OCI-LY7 (cell line): ENCODE results near the gene SHROOM3. TPM values are rescaled to one million over a fixed set of nuclear protein-coding genes. Genes with fewer than 3 reads are reported as not detected.

ENCODE experiments used
- BruUV-seq: library from RNA; stranded (reverse); fragments of 400-500 nt; replicated peaks from 2 replicates; lab custom pipeline; 2021; lab: Mats Ljungman, UMichigan
- CTCF ChIA-PET: fragments of 300-600 bp; sonication (Branson Sonifier 250); formaldehyde crosslinking; loops from one replicate; lab custom pipeline; 2022; ENCODE audit warnings: antibody characterized with exemption; ENCODE audit not compliant: unreplicated experiment; lab: Charles Lee
- POLR2A ChIA-PET: fragments of 300-600 bp; sonication (Branson Sonifier 250); formaldehyde crosslinking; loops from one replicate; lab custom pipeline; 2022; ENCODE audit warnings: antibody characterized with exemption; lab: Charles Lee
- DNase-seq: peaks from one replicate; pipeline ENCODE4 v3.0.0-alpha.2; 2015; ENCODE audit warnings: low spot score
- H2AFZ ChIP-seq: fragments of 200-600 bp; sonication (generic), shearing (Covaris generic); 2 replicates; pipeline ENCODE4 v1.6.1; 2014; ENCODE audit warnings: mild to moderate bottlenecking, antibody characterized with exemption, low read length, moderate library complexity
- H3K27ac ChIP-seq: fragments of 200-600 bp; sonication (generic); 2 replicates; pipeline ENCODE4 v1.5.1; 2014; ENCODE audit warnings: mixed run types, low read depth, mild to moderate bottlenecking, moderate library complexity, low read length, inconsistent platforms; ENCODE audit not compliant: poor library complexity, severe bottlenecking
- H3K36me3 ChIP-seq: fragments of 200-600 bp; sonication (generic); 2 replicates; pipeline ENCODE4 v1.6.1; 2014; ENCODE audit warnings: mild to moderate bottlenecking, antibody characterized with exemption, low read length, moderate library complexity, mixed read lengths; ENCODE audit not compliant: insufficient read depth
- H3K4me1 ChIP-seq: fragments of 200-600 bp; sonication (generic); 2 replicates; pipeline ENCODE4 v1.5.1; 2014; ENCODE audit warnings: mild to moderate bottlenecking, low read length; ENCODE audit not compliant: insufficient read depth, poor library complexity, severe bottlenecking
- H3K4me2 ChIP-seq: fragments of 200-600 bp; sonication (generic); 2 replicates; pipeline ENCODE4 v1.6.1; 2014; ENCODE audit warnings: mild to moderate bottlenecking, low read length
- H3K4me3 ChIP-seq: fragments of 200-600 bp; sonication (generic); 2 replicates; pipeline ENCODE4 v1.5.1; 2014; ENCODE audit warnings: mild to moderate bottlenecking, low read depth, low read length; ENCODE audit not compliant: poor library complexity, severe bottlenecking
- H3K79me2 ChIP-seq: fragments of 200-600 bp; sonication (generic); 2 replicates; pipeline ENCODE4 v1.6.1; 2016; ENCODE audit warnings: low read depth, mild to moderate bottlenecking, low read length, moderate library complexity, mixed read lengths; ENCODE audit not compliant: insufficient read depth
- H3K9me2 ChIP-seq: fragments of 200-600 bp; sonication (generic); 2 replicates; pipeline ENCODE4 v1.6.1; 2016; ENCODE audit warnings: mild to moderate bottlenecking, low read length, mixed read lengths; ENCODE audit not compliant: insufficient read depth
- H3K9me3 ChIP-seq: fragments of 200-600 bp; sonication (generic); 2 replicates; pipeline ENCODE4 v1.6.1; 2014; ENCODE audit warnings: mild to moderate bottlenecking, mixed run types, low read length, mixed read lengths
- H4K20me1 ChIP-seq: fragments of 200-600 bp; sonication (generic); 2 replicates; pipeline ENCODE4 v1.6.1; 2014; ENCODE audit warnings: mild to moderate bottlenecking, antibody characterized with exemption, low read length, moderate library complexity, mixed read lengths; ENCODE audit not compliant: insufficient read depth
- EZH2phosphoT487 ChIP-seq: fragments of 200-600 bp; sonication (generic); IDR thresholded peaks from 2 replicates; pipeline ENCODE4 v1.6.1; 2018; ENCODE audit warnings: low read depth, borderline replicate concordance, mild to moderate bottlenecking, mixed run types, antibody characterized with exemption, low read length, moderate library complexity, mixed read lengths
- intact Hi-C: fragments of 100-400 bp; cut with micrococcal nuclease; formaldehyde crosslinking; loops from one replicate; pipeline ENCODE4 v1.10.0; 2022; ENCODE audit not compliant: unreplicated experiment
- total RNA-seq, 2 experiments: library from RNA; depleted of rRNA in 1 of 2; stranded (reverse); fragments of >200 nt in 1 of 2; shearing (Covaris generic) in 1 of 2; gene quantifications; 2 replicates each; pipeline ENCODE4 v1.2.3, GENCODE V29; 2014 to 2022
- TF ChIP-seq, protein P1 (sequence below): fragments of 200-600 bp; sonication (generic); conservative IDR thresholded peaks from 2 replicates; pipeline ENCODE4 v1.5.1; 2014; ENCODE audit warnings: mild to moderate bottlenecking, antibody characterized with exemption, low read length, moderate library complexity, mixed read lengths

Gene SHROOM3
- total RNA-seq, 2 experiments from 2014 or later, result not detected

DNA sequence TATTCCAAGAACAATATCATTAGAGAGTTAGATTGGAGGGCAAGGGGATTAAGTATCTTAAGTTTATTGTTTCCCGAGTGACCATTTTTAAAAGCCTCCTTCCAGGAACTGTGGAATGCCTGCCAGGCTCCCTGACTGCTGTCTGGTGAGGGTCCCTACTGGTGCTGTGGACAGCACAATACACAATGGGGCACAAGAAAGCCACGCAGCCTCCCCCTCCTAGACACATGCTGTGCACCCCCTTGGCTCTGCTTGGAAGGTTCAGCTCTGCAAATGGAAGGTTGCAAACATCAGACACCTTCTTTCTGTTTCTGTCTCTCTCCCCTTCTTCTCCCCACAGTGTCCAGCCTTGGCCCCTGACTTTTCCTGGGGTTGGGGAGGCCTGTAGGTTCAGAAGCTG lies 153.2 kb downstream of the SHROOM3 start:
- Histone ChIP-seq H4K20me1 (no peaks in the 10 kb centered on the region; the same call in 1 of the 2 replicates), H3K9me3 (no peaks in the 10 kb centered on the region), H3K4me1 (no peaks in the 10 kb centered on the region), H3K36me3 (no peaks in the 10 kb centered on the region), H3K9me2 (no peaks in the 10 kb centered on the region), H3K27ac (no peak overlapping the region), H3K4me3 (no peak overlapping the region), H2AFZ (no peak overlapping the region), H3K79me2 (no peaks in the 10 kb centered on the region), H3K4me2 (no peak overlapping the region)
- ChIA-PET CTCF (no interaction called here), POLR2A (no interaction called here)
- intact Hi-C loops, result no loop called here
- no TSS peak for BruUV-seq
- TF ChIP-seq, protein P1, sequence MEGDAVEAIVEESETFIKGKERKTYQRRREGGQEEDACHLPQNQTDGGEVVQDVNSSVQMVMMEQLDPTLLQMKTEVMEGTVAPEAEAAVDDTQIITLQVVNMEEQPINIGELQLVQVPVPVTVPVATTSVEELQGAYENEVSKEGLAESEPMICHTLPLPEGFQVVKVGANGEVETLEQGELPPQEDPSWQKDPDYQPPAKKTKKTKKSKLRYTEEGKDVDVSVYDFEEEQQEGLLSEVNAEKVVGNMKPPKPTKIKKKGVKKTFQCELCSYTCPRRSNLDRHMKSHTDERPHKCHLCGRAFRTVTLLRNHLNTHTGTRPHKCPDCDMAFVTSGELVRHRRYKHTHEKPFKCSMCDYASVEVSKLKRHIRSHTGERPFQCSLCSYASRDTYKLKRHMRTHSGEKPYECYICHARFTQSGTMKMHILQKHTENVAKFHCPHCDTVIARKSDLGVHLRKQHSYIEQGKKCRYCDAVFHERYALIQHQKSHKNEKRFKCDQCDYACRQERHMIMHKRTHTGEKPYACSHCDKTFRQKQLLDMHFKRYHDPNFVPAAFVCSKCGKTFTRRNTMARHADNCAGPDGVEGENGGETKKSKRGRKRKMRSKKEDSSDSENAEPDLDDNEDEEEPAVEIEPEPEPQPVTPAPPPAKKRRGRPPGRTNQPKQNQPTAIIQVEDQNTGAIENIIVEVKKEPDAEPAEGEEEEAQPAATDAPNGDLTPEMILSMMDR, result no peak
- no peak for TF ChIP-seq EZH2phosphoT487
- no peak for DNase-seq

DNA sequence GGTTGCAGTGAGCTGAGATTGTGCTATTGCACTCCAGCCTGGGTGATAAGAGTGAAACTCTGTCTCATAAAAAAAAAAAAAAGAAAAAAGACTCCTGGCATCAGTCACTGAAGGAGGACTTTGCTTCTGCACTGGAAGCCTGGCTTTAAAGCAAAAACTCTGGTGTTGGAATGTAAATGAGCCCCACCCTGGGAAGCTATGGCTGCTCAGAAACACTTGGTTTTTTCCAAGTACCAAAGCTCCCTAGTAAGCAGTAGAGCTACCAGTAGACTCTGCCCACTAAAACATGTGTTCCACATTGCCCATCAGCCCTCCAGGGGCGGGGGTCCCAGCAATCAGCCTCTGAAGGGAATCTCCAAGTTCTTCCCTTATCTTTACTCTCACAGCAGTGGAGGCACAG lies 154.4 kb downstream of the SHROOM3 start:
- no peak overlapping the region for H3K27ac ChIP-seq
- H3K9me2 ChIP-seq, result no peaks in the 10 kb centered on the region
- no peaks in the 10 kb centered on the region for H3K36me3 ChIP-seq
- H3K9me3 ChIP-seq, result no peaks in the 10 kb centered on the region
- no peak for TF ChIP-seq EZH2phosphoT487
- TF ChIP-seq, protein P1, result no peak
- intact Hi-C loops, result no loop called here
- no peaks in the 10 kb centered on the region; the same call in 1 of the 2 replicates for H4K20me1 ChIP-seq
- H3K4me1 ChIP-seq, result no peaks in the 10 kb centered on the region
- H3K4me2 ChIP-seq, result no peak overlapping the region
- no TSS peak for BruUV-seq
- no peaks in the 10 kb centered on the region for H3K79me2 ChIP-seq
- ChIA-PET POLR2A (interaction anchor here (0.6 to 1.2 kb wide), 5 partner anchors 11 to 481 kb away, joined by 3 to 6 read pairs (median 3); no protein-coding TSS in a partner anchor), CTCF (no interaction called here)
- no peak overlapping the region for H3K4me3 ChIP-seq
- DNase-seq, result no peak
- no peak overlapping the region for H2AFZ ChIP-seq

DNA sequence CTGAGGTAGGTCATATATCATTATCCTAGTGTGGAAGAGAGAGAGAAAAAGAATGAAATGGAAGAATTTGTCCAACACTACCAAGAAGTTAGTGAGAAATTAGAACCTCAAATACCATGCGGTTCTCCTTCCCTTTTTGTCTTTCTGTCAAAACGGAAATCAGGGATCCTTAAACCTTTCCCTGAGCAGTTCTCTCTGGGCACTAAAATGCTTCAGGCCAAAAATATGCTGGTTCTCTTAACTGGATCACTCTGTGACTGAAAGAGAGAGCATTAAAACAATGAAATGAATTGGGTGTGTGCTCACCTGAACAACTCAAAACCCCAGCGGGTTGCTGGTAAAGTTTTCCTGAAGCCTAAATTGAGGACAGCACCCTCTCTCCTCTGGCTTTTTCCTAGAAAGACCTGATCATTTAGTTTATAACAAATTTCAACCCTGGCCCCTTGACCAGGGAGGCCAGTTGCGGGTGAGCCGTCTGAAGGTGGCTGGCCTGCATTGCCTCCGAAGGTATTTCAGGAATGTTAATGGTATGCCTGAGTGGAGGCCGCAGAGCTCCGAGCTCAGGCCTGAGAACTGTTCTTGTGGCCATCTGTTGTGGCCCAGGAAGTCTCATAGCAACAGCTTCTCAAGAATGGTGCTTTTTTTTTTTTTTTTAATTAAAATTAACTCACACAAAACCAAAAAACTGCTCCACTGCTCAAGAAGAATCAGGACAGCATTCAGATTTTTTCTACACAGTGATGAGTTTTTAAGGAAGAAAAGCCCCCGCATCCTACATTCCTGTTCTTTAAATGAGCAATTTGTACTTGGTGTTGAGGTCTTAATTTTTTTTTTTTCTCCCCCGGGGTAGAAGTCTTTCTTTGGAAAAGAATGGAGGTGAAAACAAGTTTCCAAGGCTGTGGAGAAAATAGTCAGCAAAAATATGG lies 155.1 kb downstream of the SHROOM3 start:
- Histone ChIP-seq H3K27ac (no peak overlapping the region), H3K4me2 (no peak overlapping the region), H4K20me1 (no peaks in the 10 kb centered on the region), H3K9me3 (no peaks in the 10 kb centered on the region), H3K4me1 (no peaks in the 10 kb centered on the region), H3K79me2 (no peaks in the 10 kb centered on the region), H3K36me3 (no peaks in the 10 kb centered on the region), H3K4me3 (no peak overlapping the region), H3K9me2 (no peaks in the 10 kb centered on the region), H2AFZ (no peak overlapping the region)
- ChIA-PET CTCF (no interaction called here), POLR2A (interaction anchor here (1.2 kb wide), 1 partner anchor 12 kb away, joined by 5 read pairs; no protein-coding TSS in a partner anchor)
- no peak for DNase-seq
- no peak for TF ChIP-seq EZH2phosphoT487
- TF ChIP-seq, protein P1, result no peak
- intact Hi-C loops, result no loop called here
- BruUV-seq, result no TSS peak
